ENCODE results near the gene TNFSF15.

TNFSF15 gene

DNA sequence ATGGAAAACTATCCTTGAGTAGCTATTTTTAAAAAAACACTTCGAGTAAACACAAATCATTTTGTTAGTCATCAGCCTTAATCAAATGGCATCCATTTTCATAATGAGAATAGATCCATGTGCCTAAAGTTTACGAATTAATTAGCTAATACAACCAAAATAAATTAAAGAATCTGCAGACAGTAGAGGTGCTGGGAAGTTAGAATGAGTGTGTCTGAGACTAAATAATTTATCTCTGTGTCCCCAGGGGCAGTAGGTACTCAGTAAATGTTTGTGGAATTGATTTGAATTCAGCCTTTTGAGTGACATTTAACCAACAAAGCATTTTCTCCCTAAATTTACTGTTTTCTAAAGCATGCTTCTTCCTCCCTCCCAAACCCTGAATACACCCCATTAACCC is 18.6 kb downstream of the TNFSF15 start:
- DNase-seq, result no peak

DNA sequence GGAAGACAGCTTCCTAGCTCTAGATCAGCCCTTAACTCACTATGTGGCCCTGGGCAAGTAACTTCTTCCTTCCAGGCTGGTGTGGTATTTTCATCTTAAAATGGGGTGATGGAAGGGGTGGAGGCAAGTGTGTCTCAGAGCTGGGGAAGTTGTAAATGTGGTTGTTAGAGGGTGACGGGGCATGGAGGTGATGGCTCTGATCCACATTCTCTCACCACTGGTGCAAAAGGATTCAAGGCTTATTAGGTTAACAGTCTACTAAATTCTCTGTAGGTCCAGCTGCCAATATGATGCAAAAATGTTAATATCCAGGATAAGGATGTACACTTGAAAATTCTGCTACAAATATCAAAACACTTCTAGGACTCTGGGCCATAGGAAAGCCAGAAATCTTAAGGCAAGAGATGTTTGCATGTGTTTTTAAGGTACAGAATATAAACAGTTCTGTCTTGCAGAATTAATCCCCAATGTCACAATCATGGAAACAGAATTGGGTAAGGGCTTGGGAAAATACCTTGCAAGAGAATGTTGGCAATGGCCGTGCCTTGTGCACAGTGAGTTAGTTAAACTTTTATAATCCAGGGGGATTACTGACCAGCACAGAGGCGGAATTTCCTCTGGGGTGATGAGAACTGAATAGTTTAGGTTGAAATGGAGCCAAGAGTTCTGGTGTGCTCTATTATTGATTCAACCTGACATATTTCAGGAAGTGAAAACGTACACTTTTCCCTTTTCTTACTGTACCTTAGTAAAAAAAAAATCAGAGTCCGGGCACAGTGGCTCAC is 19.8 kb downstream of the TNFSF15 start:
- no peak for DNase-seq

DNA sequence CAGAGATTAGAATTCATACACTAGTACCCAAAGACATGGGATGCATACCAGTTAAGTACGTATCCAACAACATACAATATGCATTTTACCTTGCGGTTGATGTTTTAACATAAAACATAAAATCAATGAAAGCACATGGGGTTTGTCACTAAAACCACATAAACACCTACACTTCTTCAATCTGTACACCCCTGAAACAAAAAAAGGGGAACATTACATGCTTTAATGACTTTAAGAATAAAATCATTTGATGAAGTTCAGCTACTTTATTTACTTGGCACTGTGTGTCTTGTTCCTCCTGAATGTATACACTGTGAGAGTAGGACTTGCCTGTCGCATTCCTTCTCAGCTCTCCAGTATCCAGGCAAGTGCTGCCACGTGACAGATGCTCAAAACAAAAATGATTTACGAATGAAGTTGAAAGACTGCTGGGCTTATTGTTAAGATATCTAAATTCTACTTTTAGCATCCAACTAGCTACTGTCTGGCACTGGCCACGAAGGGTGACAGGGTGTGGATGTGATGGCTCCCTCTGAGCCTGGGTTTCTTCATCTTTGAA is 21.0 kb downstream of the TNFSF15 start:
- no peak for DNase-seq

DNA sequence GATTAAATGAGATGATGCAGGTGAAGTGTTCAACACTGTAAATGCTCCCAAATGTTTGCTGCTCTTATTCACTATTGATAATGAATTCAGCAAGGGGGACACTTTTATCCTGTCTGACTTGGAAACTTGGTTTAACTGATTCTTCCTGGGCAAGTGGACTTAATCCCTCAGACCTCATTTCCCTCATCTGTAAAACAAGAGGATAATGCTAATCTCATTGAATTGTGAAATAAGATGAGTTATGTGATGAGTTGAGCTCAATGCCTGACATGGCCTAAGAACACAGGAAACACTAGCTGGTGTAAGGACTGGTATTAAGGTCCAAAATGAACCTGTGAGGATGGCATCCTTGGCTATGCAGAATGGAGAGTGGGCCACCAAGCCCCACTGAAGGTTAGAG is 23.3 kb downstream of the TNFSF15 start:
- no peak for DNase-seq

DNA sequence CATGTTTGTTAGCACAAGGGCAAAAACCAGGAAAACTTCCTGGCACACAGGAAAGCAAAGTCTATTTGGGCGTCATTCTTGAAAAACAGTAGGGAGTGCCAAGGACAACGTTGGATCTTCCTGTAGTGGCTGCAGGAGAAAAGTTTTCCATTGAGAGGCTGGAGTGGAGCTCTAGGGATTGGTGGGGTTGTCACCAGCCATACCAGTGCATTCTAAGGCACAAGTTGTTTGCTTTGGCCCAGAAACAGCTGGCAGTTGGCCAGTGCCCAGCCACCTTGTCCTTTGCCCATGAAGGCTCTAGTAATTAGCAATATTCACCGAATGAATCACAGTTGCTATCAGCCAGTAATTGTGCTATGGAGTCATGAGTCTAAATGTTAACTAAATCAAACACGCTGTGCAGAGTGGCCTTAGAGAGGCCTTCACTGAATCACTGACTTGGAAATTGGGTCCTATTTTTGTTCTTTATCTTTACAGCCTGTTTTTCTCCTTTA is 26.4 kb downstream of the TNFSF15 start:
- DNase-seq, result no peak

DNA sequence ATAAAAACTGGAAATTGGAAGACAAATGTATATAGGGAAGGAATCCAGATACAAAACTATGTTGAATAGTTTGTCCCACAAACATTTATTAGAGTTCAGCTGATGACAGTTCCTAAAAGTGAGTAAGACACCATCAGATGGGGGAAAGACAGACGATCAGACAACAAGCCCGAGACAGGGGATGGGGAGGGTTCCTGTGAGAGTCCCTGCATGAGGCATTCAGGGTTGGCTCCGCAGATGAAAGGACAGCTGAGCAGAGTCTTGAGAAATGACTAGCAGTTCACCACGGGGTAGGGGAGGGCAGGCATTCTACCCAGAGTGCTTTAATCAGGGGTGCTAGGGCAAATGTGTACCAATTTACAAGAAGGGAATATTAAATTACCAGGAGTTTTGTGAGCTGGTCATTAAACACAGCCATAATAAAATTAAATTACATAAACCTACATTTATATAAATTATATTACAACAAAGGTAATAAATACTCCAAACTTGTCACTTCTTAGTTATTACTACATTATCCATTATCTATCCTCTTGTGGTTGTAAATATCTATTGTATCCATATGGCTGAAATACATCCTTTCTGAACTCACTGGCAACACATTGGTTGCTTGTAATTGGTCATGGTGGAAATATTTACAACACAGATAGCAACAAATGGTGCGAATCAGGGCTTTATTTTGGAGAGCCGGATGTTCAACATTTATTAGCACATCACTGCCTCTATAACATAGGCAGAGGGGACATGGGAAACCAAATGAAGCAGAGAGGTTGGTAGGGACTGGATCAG is 27.8 kb downstream of the TNFSF15 start:
- peak; percentile 17 for DNase-seq

DNA sequence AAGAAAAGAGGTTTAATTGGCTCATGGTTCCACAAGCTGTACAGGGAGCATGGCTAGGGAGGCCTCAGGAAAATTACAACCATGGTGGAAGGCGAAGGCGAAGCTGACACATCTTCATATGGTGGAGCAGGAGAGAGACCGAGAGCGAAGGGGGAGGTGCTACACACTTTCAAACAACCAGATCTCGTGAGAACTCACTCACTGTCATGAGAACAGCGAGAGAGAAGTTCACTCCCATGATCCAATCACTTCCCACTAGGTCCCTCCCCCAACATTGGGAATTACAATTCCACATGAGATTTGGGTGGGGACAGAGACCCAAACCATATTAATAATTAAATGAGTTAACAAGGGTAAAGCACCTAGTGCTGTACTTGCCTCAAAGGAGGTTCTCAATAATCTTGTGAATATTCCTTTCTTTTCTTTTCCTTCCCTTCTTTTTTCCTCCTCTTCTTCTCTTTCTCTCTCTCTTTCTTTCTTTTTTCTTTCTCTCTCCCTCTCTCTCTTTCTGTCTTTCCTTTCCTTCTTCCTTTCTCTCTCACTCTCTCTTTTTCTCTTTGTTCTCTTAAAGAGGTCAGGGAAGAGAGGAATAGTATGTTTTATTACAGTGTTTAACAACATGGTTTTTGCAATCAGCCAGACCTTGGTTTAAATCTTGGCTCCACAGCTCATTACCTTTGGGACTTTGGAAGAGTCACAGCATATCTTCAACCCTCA is 29.0 kb downstream of the TNFSF15 start:
- DNase-seq, result no peak

DNA sequence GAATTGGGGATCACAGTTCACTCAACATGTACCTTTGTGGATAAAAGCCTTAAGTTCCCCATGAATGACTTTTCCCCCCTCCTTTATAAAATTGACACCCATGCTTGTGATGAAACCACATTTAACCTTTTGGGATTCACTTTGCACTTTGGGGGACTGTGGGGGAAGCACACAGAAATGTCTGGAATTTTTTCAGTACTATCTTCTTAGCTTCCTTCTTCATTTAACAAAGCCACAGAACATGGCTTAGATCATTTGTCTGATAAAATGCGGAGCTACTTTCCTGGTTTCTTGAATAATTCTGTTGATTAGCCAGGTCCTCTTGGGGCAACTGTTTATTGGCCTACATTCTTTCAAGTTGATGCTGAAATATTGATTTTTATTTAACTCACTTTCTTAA is 29.9 kb downstream of the TNFSF15 start:
- DNase-seq, result no peak

DNA sequence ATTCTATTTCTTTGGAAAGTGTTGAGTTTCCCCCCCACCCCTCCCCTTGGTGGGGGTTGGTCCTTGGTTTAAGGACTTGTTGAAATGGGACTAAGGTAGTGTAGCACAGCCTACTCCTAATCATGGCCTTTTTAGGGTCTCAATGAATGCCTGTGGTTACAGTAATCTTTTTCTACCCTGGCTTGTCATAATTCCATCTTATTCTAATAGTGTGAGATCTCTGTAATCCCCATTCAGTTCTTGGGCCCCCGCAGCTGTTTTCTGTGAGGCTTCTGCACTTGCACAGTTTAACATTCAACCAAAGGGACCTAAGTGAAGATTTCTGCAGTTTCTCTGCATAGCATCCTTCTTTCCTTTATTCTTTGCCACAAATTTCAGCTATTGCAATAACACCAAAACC is 30.7 kb downstream of the TNFSF15 start:
- DNase-seq, result no peak

DNA sequence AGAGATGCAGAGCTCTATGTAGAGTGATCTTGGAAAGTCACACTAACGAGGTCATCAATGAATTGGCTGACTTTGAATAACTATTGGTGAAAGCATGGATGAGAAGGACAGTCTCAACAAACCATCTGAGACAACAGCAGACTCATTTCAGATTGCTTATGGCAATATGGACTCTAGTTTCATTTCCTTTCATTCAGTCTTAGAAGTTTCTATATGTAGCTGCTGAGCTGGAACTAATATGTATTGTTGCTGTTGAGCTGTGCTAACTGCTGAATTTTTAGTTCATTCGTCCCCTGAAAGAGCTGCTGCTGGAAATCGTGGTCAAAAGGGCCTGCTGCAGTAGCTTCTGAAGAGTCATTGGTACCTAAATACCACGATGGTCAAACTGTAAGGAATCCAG is 31.3 kb downstream of the TNFSF15 start:
- no peak for DNase-seq

DNA sequence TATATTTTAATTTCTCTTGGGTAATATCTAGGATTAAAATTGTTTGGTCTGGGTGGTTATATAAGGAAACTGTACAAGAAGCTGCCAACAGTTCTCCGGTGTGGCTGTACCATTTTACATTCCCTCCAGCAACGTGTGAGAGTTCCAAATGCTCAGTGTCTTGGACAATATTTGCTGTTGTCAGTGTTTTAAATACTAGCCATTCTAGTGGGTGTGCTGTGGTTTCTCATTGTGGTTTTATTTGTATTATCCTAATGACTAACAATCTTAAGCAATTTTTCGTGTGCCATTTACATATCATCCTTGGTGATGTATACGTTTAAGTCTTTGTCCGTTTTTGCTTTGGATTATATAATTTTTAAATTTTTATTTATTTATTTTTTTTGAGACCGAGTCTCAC is 34.0 kb downstream of the TNFSF15 start:
- no peak for DNase-seq

DNA sequence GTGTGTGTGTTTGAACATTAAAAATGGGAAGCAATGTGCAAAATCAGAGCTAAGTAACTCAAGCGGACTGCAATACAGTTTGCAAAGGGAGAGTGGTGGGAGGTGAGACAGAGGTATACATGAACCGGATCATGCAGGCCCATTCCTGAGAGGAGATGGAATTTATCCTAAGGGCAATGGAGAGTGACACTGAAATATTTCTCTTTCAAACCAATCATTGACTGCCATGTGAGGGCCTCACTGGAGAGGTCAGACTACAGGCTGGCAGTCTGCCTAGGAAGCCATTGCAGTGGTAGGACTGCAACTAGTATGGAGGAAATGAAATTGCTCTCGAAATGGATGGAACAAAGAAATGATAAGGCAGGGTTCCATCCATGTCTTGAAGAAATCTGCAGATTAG is 34.8 kb downstream of the TNFSF15 start:
- no peak for DNase-seq

DNA sequence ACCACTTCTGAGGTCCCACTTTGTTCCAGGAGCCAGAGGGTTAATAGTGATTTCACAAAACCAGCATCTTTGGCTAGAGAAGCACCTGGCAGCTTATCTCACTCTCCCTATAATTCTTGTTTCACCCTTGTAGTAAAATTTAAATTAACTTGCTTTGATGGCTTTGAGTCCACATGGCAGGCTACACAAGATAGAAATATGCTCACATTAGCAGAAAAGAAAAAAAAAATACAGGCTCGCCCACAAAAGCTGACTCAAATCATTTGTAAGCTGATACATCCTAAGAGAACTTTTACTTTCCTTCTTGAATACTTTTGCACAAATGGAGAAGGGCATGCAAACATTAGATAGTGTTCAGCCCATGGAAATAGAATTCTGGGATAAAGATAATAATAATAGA is 36.2 kb downstream of the TNFSF15 start:
- DNase-seq, result no peak

DNA sequence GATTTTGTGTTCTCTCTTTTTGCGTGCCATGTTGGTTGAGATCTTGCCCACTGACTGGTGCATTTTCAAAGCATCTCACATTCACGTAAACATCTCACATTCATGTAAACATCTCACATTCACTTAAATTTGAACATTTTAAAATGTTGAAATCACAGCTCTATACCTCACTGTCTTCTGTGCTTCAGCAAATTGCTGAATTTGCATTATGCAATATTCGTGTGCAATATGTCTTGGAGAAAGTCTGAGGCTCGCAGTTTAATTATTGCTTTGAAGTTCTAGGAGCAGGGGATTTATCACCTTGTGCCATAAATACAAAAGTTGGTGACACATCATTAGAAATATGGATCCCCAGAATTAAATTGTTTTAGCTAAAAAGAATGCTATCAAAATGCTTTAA is 42.6 kb downstream of the TNFSF15 start:
- no peak for DNase-seq

DNA sequence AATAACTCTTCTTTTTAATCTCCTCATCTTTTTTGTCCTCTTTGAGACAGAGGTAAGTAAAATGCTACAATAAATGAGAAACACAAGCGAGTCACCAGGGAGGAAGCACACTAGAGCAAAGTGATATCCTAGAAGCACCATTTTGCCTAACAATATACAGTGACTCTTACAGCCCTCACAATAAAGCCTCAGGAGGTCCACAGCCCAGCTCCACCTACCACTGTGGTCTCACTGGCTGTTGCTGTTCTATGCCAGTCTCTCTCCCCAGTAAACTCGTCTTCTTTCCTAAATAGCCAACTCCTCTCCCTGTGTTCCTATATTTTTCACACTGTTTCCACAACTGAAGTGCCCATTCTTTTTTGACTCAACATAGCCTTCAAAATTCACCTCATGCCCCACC is 44.3 kb downstream of the TNFSF15 start:
- DNase-seq, result no peak

DNA sequence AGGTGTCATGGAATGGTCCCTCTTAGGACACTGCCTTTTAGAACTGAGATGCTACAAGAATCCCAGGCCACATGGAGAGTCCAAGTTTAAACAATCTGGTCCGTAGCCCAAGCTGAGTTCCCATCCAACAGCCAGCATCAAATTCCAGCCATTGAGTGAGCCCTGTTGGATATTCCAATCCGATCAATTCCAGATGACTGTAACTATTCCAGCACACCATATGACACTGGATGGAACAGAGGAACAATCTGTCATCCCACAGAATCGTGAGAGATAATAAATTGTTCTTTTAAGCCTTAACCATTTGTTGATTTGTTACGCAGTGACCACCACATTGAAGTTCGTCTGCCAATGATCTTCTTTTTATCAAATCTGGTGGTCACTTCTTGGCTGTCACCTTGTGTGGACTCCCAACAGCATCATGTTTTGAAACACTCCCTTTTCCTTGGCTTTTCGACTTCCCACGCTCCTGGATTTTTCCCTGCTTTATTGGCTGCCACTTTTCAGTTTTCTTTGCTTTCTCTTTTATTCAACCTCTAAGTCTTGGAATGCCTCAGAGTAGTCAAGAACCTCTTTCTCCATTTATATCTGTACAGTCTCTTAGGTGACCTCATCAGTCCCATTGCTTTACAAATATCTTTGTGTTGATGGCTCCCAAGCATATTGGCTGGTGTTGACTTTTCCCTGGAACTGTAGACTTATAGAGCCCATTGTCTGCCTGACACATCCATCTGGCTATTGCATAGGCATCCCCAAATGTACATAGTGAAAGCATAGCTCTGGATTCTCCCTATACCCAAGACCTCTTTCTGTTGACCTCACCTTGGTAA is 46.1 kb downstream of the TNFSF15 start:
- no peak for DNase-seq

DNA sequence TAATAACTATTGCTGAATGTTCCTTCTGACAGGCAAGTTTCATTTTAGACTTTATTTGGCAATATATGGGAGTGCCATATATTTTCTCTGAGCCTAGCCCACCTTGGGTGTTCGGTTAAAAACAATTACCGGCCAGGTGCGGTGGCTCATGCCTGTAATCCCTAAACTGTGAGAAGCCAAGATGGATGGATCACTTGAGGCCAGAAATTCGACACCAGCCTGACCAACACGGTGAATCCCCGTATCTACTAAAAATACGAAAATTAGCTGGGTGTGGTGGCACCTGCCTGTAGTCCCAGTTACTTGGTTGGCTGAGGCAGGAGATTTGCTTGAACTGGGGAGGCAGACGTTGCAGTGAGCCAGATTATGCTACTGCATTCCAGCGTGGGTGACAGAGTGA is 47.9 kb downstream of the TNFSF15 start:
- DNase-seq, result no peak

DNA sequence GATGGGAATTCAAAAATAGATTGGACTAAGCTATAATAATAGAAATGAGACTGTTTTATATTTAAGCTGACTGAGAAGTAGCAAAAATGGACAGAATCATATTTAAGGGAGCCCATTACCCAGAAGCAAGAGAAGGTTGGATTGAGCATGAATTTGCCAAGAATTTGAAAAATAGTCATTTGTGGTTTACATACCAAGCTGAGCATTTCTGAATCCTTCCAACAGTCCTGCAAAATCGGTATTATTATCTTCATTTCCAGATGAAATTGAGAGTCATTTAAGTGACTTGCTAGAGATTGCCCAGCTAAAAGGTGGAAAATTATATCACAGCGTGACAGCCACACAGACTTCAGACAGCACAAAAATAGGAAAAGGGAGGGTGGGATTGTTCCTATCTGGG is 48.4 kb downstream of the TNFSF15 start:
- DNase-seq, result no peak

DNA sequence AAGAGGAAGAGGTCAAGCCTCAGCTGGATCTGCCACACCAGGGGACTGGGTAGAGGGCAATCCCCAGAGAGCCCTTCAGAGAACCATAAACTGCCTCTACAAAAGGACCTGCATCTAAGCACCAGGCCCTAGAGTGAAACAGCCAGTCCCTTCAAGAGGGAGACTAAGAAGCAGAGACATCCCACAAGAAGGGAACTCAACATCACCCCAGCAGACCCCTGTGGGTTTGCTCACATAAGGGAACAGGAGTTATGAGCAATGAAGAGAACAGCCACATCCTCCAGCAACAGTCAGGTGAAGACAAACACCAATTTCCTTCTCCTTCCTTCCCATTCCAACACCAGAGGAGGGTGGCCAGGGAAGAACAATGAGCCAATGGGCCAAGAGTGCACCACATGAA is 48.9 kb downstream of the TNFSF15 start:
- no peak for DNase-seq

DNA sequence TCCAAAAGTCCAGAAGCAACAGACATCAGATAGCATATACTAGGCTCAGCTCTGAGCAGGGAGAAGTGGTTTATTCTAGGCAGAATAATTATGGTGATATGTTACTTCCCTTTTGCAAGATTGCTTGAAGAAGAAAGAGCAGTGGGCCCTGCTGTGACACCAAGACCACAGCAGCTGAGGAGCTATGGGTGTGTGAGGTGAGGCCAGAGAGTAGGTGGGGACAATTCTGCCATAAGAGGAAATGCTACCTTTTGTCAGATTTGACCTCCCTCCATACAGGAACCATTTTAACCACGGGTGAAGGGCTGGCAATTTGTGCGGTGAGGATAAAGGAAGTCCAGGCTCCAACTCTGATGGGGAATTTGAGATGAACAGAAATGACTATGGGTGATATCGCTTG is 51.3 kb downstream of the TNFSF15 start:
- DNase-seq, result no peak

DNA sequence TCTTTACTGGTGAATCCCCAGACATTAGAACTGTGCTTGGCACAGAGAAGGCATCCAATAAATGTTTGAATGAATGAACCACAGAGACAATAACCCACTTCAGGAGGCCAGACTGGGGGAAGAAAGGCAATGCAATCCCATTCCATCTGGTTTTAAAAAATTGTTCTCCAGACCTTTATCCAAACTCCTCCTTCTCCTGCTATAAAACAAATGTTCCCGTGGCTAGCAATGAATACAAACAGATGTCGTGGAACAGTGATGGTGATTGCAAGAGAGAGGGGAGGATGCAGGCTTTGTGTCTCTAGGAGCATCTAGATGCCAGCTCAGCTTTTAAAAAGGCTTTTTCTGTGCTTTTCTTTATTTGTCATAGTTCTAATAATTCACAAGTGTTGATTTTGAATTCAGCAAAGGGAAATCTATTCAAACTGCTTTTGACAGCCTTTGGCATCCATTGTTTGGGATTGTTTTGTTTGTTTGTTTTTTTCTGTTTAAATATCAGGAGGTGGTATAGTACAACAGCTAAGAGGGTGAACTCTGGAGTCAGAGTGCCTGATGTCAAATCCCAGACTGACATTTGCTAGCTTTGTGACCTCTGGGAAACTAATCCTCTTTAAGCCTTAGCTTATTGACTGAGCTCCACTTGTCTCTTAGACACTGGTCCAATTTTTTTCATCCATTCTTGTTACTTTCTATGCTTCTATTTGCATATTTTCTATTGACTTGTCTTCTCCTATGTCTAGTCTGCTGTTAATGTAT is 59.1 kb downstream of the TNFSF15 start:
- no peak for DNase-seq

Data from activated CD4-positive, alpha-beta T cell treated with anti-CD3 and anti-CD28 coated beads, Interleukin-2, amount 50 U/mL, for 1 hour (primary cell).